Suprapubic skin (tissue), 4 donors: ENCODE results near the gene MAK. TPM values are rescaled to one million over a fixed set of nuclear protein-coding genes. Genes with fewer than 3 reads are reported as not detected.
A peak's percentile ranks its signal among the peaks of the same experiment; 100 is the strongest.

Source experiments
- DNase-seq, 2 donors: peaks; one replicate each; pipeline ENCODE4 v3.0.0-alpha.2; 2019; ENCODE audit warnings: low spot score in 2 of 2
- H3K27ac ChIP-seq: fragments of 200-600 bp; sonication (generic); one replicate; pipeline ENCODE4 v1.5.1; 2019
- H3K27me3 ChIP-seq: fragments of 200-600 bp; sonication (generic); one replicate; pipeline ENCODE4 v1.5.1; 2019
- H3K36me3 ChIP-seq: fragments of 200-600 bp; sonication (generic); one replicate; pipeline ENCODE4 v1.5.1; 2019
- H3K4me1 ChIP-seq: fragments of 200-600 bp; sonication (generic); one replicate; pipeline ENCODE4 v1.5.1; 2019
- H3K4me3 ChIP-seq: fragments of 200-600 bp; sonication (generic); one replicate; pipeline ENCODE4 v1.5.1; 2019; ENCODE audit warnings: mild to moderate bottlenecking
- H3K9me3 ChIP-seq: fragments of 200-600 bp; sonication (generic); one replicate; pipeline ENCODE4 v1.5.1; 2019
- CTCF ChIP-seq, 2 donors: fragments of 200-600 bp in 1 of 2; fragments of 450-650 bp in 1 of 2; sonication (generic) in 1 of 2; IDR thresholded peaks; one replicate each; pipeline ENCODE4 v1.5.1; 2016 to 2019; ENCODE audit warnings: antibody characterized with exemption in 2 of 2, mild to moderate bottlenecking in 1 of 2, moderate library complexity in 1 of 2
- EP300 ChIP-seq: sonication (generic); formaldehyde crosslinking; IDR thresholded peaks from one replicate; pipeline ENCODE4 v1.6.1; 2017; ENCODE audit warnings: antibody characterized with exemption
- POLR2A ChIP-seq, 2 donors: fragments of 450-650 bp; IDR thresholded peaks; one replicate each; pipeline ENCODE4 v1.6.1; 2017; ENCODE audit warnings: antibody characterized with exemption in 2 of 2, mild to moderate bottlenecking in 2 of 2, moderate library complexity in 2 of 2
- POLR2AphosphoS5 ChIP-seq, 3 donors: sonication (generic); formaldehyde crosslinking; IDR thresholded peaks; one replicate each; pipeline ENCODE4 v1.6.1; 2017; ENCODE audit warnings: antibody characterized with exemption in 3 of 3
- WGBS: methylation state at CpG from one replicate; pipeline ENCODE4 v1.1.5; 2018; 5-methylcytosine and 5-hydroxymethylcytosine counted together
- total RNA-seq, 4 donors: library from RNA; depleted of rRNA; stranded (reverse); fragments of >200 nt; gene quantifications; one replicate each; pipeline ENCODE4 v1.1.0, GENCODE V29; 2016

MAK gene
- total RNA-seq, 4 donors from 2014 or later, result 0.26 to 0.49 TPM; not detected in 2

GRCh38 chr6:10850728-10851127 lies 12.4 kb upstream of the MAK start:
- no peak for DNase-seq
- H3K27me3 ChIP-seq, result no peaks in the 10 kb centered on the region
- WGBS, result 51% methylated on average over 7 of the region's 7 CpGs
- H3K36me3 ChIP-seq, result no peaks in the 10 kb centered on the region
- H3K4me1 ChIP-seq, result peaks cover 3% of the 10 kb centered on the region
- TF ChIP-seq POLR2A (IDR thresholded peaks at IDR 0.05), result no peak
- TF ChIP-seq CTCF (IDR thresholded peaks at IDR 0.05), result no peak
- no peak for TF ChIP-seq POLR2AphosphoS5 (IDR thresholded peaks at IDR 0.05)
- no peak for TF ChIP-seq EP300
- no peak overlapping the region for H3K4me3 ChIP-seq
- H3K27ac ChIP-seq, result no peak overlapping the region
- peaks cover 7% of the 10 kb centered on the region for H3K9me3 ChIP-seq

- Histone ChIP-seq H3K9me3 (peaks cover 7% of the 10 kb centered on the region), H3K27me3 (no peaks in the 10 kb centered on the region), H3K36me3 (no peaks in the 10 kb centered on the region), H3K27ac (no peak overlapping the region), H3K4me1 (peaks cover 3% of the 10 kb centered on the region), H3K4me3 (no peak overlapping the region)
- WGBS, result 91% methylated on average over 4 of the region's 4 CpGs
- no peak for TF ChIP-seq POLR2A (IDR thresholded peaks at IDR 0.05)
- TF ChIP-seq EP300, result no peak
- TF ChIP-seq CTCF (IDR thresholded peaks at IDR 0.05), result no peak
- TF ChIP-seq POLR2AphosphoS5 (IDR thresholded peaks at IDR 0.05), result no peak
- no peak for DNase-seq
Measured at GRCh38 chr6:10849901-10850300, 11.6 kb upstream of the MAK start.

- H3K9me3 ChIP-seq, result no peaks in the 10 kb centered on the region
- peaks cover 3% of the 10 kb centered on the region for H3K4me1 ChIP-seq
- DNase-seq, result no peak
- H3K27ac ChIP-seq, result no peak overlapping the region
- no peak for TF ChIP-seq CTCF (IDR thresholded peaks at IDR 0.05)
- no peak for TF ChIP-seq POLR2A (IDR thresholded peaks at IDR 0.05)
- TF ChIP-seq POLR2AphosphoS5 (IDR thresholded peaks at IDR 0.05), result no peak
- TF ChIP-seq EP300, result no peak
- H3K4me3 ChIP-seq, result no peak overlapping the region
- no peaks in the 10 kb centered on the region for H3K36me3 ChIP-seq
- H3K27me3 ChIP-seq, result no peaks in the 10 kb centered on the region
- WGBS, result 70% methylated on average over 3 of the region's 3 CpGs
Measured at GRCh38 chr6:10847684-10848083, 9.3 kb upstream of the MAK start.

- no peak for TF ChIP-seq EP300
- TF ChIP-seq CTCF (IDR thresholded peaks at IDR 0.05), result no peak
- TF ChIP-seq POLR2AphosphoS5 (IDR thresholded peaks at IDR 0.05), result no peak
- TF ChIP-seq POLR2A (IDR thresholded peaks at IDR 0.05), result no peak
- Histone ChIP-seq H3K9me3 (no peaks in the 10 kb centered on the region), H3K27ac (no peak overlapping the region), H3K4me3 (no peak overlapping the region), H3K4me1 (peaks cover 7% of the 10 kb centered on the region), H3K27me3 (no peaks in the 10 kb centered on the region), H3K36me3 (no peaks in the 10 kb centered on the region)
- no peak for DNase-seq
Measured at GRCh38 chr6:10843554-10843953, 5.2 kb upstream of the MAK start.

GRCh38 chr6:10838794-10839333 lies 525 bp upstream of the MAK start:
- Histone ChIP-seq H3K4me3 (peak overlapping the region; percentile 63), H3K27ac (no peak overlapping the region), H3K27me3 (peaks cover 11% of the 10 kb centered on the region), H3K36me3 (no peaks in the 10 kb centered on the region), H3K9me3 (no peaks in the 10 kb centered on the region), H3K4me1 (peaks cover 23% of the 10 kb centered on the region)
- no peak for TF ChIP-seq EP300
- no peak for TF ChIP-seq POLR2AphosphoS5 (IDR thresholded peaks at IDR 0.05)
- TF ChIP-seq CTCF (IDR thresholded peaks at IDR 0.05), result no peak
- TF ChIP-seq POLR2A (IDR thresholded peaks at IDR 0.05), result no peak
- WGBS, result 61% methylated on average over 8 of the region's 8 CpGs
- no peak for DNase-seq
